Suprapubic skin (tissue), 4 donors: Measurements from ENCODE around the gene HIGD1C.

Experiments used
- EP300 ChIP-seq: sonication (generic); formaldehyde crosslinking; IDR thresholded peaks from one replicate; pipeline ENCODE4 v1.6.1; 2017; ENCODE audit warnings: antibody characterized with exemption
- POLR2A ChIP-seq, 2 donors: fragments of 450-650 bp; IDR thresholded peaks; one replicate each; pipeline ENCODE4 v1.6.1; 2017; ENCODE audit warnings: antibody characterized with exemption in 2 of 2, mild to moderate bottlenecking in 2 of 2, moderate library complexity in 2 of 2
- POLR2AphosphoS5 ChIP-seq, 3 donors: sonication (generic); formaldehyde crosslinking; IDR thresholded peaks; one replicate each; pipeline ENCODE4 v1.6.1; 2017; ENCODE audit warnings: antibody characterized with exemption in 3 of 3
- TF ChIP-seq, protein P1 (sequence below), 2 donors: fragments of 200-600 bp in 1 of 2; fragments of 450-650 bp in 1 of 2; sonication (generic) in 1 of 2; IDR thresholded peaks; one replicate each; pipeline ENCODE4 v1.5.1; 2016 to 2019; ENCODE audit warnings: antibody characterized with exemption in 2 of 2, mild to moderate bottlenecking in 1 of 2, moderate library complexity in 1 of 2

DNA sequence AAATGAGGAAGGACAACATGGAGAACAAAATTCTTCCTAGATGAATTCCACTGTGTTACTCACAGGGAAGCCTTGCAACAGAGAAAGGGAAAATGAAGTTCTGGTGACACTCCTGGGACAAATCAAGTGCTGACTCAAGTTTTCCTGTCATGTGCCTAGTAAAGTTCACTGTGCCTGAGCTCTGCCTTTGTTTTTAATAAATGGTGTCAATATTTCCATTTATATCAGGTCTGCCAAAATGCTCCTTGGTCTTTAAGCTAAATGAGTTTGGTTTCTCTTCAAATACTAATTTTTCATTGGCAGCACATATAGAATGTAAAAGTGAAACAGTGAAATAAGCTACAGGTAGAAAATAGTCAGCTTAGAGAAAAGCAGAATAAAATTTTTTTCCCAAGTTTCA is 33.0 kb downstream of the HIGD1C start:
- TF ChIP-seq, protein P1, sequence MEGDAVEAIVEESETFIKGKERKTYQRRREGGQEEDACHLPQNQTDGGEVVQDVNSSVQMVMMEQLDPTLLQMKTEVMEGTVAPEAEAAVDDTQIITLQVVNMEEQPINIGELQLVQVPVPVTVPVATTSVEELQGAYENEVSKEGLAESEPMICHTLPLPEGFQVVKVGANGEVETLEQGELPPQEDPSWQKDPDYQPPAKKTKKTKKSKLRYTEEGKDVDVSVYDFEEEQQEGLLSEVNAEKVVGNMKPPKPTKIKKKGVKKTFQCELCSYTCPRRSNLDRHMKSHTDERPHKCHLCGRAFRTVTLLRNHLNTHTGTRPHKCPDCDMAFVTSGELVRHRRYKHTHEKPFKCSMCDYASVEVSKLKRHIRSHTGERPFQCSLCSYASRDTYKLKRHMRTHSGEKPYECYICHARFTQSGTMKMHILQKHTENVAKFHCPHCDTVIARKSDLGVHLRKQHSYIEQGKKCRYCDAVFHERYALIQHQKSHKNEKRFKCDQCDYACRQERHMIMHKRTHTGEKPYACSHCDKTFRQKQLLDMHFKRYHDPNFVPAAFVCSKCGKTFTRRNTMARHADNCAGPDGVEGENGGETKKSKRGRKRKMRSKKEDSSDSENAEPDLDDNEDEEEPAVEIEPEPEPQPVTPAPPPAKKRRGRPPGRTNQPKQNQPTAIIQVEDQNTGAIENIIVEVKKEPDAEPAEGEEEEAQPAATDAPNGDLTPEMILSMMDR (IDR thresholded peaks at IDR 0.05): no peak
- peak in 2 of 3 donors; percentile 61 to 62 for TF ChIP-seq POLR2AphosphoS5 (IDR thresholded peaks at IDR 0.05)
- no peak for TF ChIP-seq POLR2A (IDR thresholded peaks at IDR 0.05)
- TF ChIP-seq EP300: no peak
